ENCODE data around the gene STAT4. TPM values are rescaled to one million over a fixed set of nuclear protein-coding genes. Genes with fewer than 3 reads are reported as not detected.

STAT4 gene
- total and polyA plus RNA-seq, 2 experiments from 2014 or later: 0.31 to 0.45 TPM

DNA sequence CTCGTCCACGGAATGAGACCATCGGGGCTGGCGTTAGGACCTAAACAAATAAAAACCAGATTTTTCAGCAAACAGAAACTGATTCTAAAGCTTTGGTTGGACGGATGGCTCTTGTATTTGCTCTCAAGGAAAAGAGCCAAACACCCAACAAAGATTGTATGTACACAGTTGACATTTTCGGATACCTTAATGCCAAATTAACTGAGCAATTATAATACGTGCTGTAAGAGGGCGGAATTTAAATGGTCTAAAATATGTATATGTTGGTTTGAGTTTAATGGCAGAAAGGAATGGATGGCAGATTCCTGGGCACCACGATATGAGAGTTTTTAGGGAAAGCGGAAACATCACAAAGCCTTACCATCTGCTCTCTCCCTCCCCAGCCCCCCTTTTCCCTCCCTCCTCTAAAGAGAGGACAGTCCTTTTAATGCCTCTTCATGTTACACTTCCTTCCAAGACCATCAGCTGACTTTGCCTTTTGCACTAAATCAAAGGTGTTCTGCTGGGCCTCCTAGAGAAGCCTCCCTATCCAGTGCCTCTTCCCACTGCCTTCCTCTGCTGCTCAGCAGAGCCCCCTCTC is 170.1 kb downstream of the STAT4 start:
- Histone ChIP-seq H3K27me3 (no peaks in the 10 kb centered on the region), H3K4me3 (no peak overlapping the region), H3K27ac (peak overlapping the region; percentile 87), H3K9me3 (ENCODE audit: low read depth) (no peaks in the 10 kb centered on the region), H3K36me3 (peaks cover 27% of the 10 kb centered on the region), H3K4me1 (ENCODE audit: low read depth) (peaks cover 8% of the 10 kb centered on the region)
- no peak for TF ChIP-seq CTCF (IDR thresholded peaks at IDR 0.05; ENCODE audit: low read depth, low read length)
- no peak for DNase-seq (ENCODE audit: low read depth in 1 of 2, low spot score in 1 of 2)

GRCh38 chr2:190979906-190980629 is 170.7 kb downstream of the STAT4 start:
- Histone ChIP-seq H3K9me3 (ENCODE audit: low read depth) (no peaks in the 10 kb centered on the region), H3K36me3 (peaks cover 27% of the 10 kb centered on the region), H3K4me3 (no peak overlapping the region), H3K27me3 (no peaks in the 10 kb centered on the region), H3K27ac (peak overlapping the region; percentile 87), H3K4me1 (ENCODE audit: low read depth) (peaks cover 12% of the 10 kb centered on the region)
- TF ChIP-seq CTCF (IDR thresholded peaks at IDR 0.05; ENCODE audit: low read depth, low read length): no peak
- peak; percentile 79 to 93 for DNase-seq (ENCODE audit: low read depth in 1 of 2, low spot score in 1 of 2)

Other genes starting within 250 kb of the STAT4 start
- gene STAT1, start 136.8 kb downstream of the STAT4 start, total RNA-seq: 35.4 and 42.8 TPM in 2 replicates
- 32.0 and 36.6 TPM in 2 replicates for gene STAT1, start 136.8 kb downstream of the STAT4 start, polyA plus RNA-seq
- 38.8 and 44.5 TPM in 2 replicates for gene MYO1B, start 94.4 kb upstream of the STAT4 start, total RNA-seq
- gene MYO1B, start 94.4 kb upstream of the STAT4 start, polyA plus RNA-seq: 33.1 and 35.8 TPM in 2 replicates